Erythroblast (primary cell): ENCODE data around the gene ARGLU1.

Experiments
- DNase-seq, 2 experiments: peaks; one replicate each; lab custom pipeline; 2025; lab: John Stamatoyannopoulos, UW
- GATA1 ChIP-seq: IDR thresholded peaks from 2 replicates; pipeline ENCODE4 v1.6.1; 2011; ENCODE audit warnings: low read depth, mild to moderate bottlenecking, control low read depth, low read length, moderate library complexity
- POLR2A ChIP-seq: IDR thresholded peaks from 2 replicates; pipeline ENCODE4 v1.6.1; 2011; ENCODE audit warnings: mild to moderate bottlenecking, low read length

ARGLU1 gene

GRCh38 chr13:106499113-106499512, 68.8 kb downstream of the ARGLU1 start:
- no peak for DNase-seq

GRCh38 chr13:106498571-106498970, 69.4 kb downstream of the ARGLU1 start:
- no peak for DNase-seq
- TF ChIP-seq GATA1 (no peak), POLR2A (no peak)

More at GRCh38 chr13:106499113-106499512, 68.8 kb downstream of the ARGLU1 start:
- TF ChIP-seq POLR2A, result no peak
- no peak for TF ChIP-seq GATA1

- DNase-seq, result no peak
- no peak for TF ChIP-seq POLR2A
- TF ChIP-seq GATA1, result no peak
Measured at GRCh38 chr13:106498158-106498557, 69.8 kb downstream of the ARGLU1 start.

- no peak for DNase-seq
- TF ChIP-seq GATA1, result no peak
- TF ChIP-seq POLR2A, result no peak
Measured at GRCh38 chr13:106497079-106497478, 70.9 kb downstream of the ARGLU1 start.

- DNase-seq, result no peak
- TF ChIP-seq GATA1, result no peak
- no peak for TF ChIP-seq POLR2A
Measured at GRCh38 chr13:106496072-106496997, 71.6 kb downstream of the ARGLU1 start.

- no peak for TF ChIP-seq GATA1
- TF ChIP-seq POLR2A, result no peak
- no peak for DNase-seq
Measured at GRCh38 chr13:106494936-106495335, 73.0 kb downstream of the ARGLU1 start.

- TF ChIP-seq POLR2A, result no peak
- TF ChIP-seq GATA1, result no peak
- no peak for DNase-seq
Measured at GRCh38 chr13:106494506-106494905, 73.4 kb downstream of the ARGLU1 start.

GRCh38 chr13:106493533-106494220, 74.3 kb downstream of the ARGLU1 start:
- DNase-seq, result no peak
- TF ChIP-seq POLR2A, result no peak
- TF ChIP-seq GATA1, result no peak

- TF ChIP-seq POLR2A, result no peak
- no peak for TF ChIP-seq GATA1
- no peak for DNase-seq
Measured at GRCh38 chr13:106492588-106493475, 75.1 kb downstream of the ARGLU1 start.

- no peak for TF ChIP-seq POLR2A
- TF ChIP-seq GATA1, result no peak
- DNase-seq, result no peak
Measured at GRCh38 chr13:106491928-106492587, 75.9 kb downstream of the ARGLU1 start.
